Inflammatory macrophage treated with lipopolysaccharide for 1 hour (primary cell): ENCODE measurements around the gene MCRIP2.
"Not testable (repeated sequence)": the region's sequence is repeated elsewhere in the genome, so short reads cannot be mapped to it uniquely, and the experiment has no call there.

Source experiments
- DNase-seq, 2 donors: peaks; one replicate each; pipeline ENCODE4 v3.0.0-alpha.2; 2020 to 2022

Gene MCRIP2

DNA sequence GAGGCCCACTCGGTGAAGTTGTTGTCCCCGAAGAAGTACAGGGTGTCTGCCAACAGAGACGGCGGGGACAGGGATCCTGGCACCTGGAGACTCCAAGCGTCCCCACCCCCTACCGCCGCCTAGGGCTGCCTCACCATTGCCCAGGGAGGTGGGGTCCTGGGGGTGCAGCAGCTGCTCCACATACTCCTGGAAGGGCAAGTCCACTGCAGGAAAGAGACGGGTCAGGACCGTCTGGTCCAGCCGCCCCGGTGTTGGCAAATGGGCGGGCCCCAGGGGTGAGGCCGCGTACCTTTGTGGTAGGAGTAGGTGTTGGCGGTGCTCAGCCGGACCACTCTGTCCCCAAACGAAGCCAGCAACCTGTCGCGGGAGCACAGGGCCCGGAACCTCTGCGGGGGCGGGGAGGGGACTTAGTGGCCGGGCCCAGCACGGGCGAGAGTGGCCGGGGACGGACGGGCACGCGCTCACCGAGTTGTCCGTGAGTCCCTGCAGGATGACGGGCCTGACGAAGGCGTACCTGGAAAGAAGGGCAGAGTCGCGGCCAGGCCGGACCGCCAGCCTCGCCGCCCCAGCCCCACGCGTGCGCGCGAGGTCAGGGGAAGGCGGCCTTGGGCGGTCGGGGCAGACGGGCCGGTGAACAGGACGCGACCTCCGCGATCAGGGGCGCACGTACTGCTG lies 41.9 kb downstream of the MCRIP2 start:
- no peak for DNase-seq

DNA sequence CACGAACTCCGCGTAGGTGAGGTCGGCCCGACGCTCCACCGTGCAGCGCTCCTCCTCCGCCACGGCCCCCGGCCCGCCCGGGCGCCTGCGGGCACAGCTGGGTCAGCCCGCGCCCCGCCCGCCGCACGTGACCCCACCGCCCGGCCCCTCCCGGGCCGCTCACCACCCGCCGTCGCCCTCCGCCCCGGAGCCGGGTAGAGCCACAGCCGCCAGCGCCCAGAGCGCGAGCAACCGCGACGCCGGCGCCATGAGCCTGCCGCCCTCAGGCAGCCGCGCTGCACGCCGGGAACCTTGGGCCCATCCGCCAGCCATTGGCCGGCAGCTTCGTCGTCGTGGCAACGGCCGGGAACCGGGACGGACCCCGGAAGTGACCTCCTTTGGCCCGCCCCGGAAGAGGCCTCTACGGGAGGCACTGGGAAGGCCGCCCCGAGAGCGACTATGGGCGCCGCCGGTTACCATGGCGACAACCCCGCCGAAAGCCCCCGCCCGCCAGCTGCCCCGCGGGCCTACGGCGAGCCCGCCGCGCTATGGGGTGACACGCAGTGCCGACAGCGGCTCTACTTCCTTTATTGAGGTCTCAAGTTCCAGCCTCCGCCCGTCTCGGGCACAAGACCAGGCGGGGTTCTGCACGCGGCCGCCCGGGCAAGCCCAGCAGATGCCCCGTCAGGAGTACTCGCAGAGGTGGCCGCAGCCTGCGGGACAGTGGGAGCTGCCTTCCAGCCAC lies 42.6 kb downstream of the MCRIP2 start, which contains the start of gene JMJD8:
Gene JMJD8 (minus strand): TSS at position 264 of the 724 bp plus-strand sequence. CDS start 15 bp downstream, at position 249.
- peak; percentile 95 to 98 for DNase-seq

DNA sequence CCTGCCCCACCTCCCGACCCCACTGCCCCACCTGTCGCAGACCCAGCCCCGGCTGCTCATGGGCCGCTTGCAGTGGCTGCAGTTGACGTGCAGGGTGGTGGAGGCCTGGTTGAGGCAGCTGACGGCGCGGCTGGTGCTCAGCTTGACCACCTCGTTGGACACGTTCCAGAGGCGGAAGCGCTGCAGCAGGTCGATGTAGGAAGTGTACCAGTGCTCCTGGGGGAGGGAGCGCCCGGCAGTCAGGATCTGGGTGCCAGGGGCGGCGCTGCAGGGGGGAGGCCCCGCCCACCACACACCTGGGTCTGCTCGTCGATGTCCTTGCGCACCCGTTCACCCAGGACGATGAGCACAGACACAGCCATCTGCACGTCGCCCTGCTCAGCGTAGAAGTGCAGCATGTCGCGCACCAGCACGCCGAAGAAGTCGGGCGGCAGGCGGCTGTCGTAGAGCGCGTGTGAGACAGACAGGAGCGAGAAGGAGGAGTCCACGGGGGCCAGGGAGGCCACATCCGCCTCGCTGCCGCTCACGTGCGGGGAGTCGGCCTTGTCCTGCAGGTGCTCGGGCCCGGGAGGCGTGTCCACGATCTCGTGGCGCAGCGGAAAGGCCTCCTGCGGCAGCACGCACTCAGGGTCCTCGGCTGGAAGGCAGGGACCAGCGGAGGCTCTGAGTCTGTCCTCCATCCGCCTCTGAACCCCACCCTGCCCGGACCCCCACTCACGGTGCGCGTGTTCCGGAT lies 43.5 kb downstream of the MCRIP2 start:
- DNase-seq, result no peak

DNA sequence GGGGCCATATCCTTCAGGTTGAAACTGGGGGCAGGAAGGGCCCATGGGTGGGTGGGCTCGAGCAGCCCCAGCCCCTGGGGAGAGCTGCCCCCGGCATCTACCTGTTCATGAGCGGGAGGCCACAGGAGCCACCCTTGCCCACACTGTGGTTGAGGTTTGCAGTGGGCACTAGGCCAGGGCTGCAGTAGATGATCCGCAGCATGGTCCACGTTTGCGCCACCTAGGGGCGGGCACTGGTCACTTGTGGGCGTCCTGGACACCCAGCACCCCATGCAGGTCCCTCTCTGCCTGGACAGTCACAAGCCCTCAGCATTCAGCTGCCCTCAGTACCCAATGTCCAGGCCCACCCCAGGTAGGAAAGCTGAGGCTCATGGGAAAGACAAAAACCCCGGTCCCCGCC lies 44.3 kb downstream of the MCRIP2 start:
- peak in 1 of 2 donors; percentile 40 for DNase-seq

DNA sequence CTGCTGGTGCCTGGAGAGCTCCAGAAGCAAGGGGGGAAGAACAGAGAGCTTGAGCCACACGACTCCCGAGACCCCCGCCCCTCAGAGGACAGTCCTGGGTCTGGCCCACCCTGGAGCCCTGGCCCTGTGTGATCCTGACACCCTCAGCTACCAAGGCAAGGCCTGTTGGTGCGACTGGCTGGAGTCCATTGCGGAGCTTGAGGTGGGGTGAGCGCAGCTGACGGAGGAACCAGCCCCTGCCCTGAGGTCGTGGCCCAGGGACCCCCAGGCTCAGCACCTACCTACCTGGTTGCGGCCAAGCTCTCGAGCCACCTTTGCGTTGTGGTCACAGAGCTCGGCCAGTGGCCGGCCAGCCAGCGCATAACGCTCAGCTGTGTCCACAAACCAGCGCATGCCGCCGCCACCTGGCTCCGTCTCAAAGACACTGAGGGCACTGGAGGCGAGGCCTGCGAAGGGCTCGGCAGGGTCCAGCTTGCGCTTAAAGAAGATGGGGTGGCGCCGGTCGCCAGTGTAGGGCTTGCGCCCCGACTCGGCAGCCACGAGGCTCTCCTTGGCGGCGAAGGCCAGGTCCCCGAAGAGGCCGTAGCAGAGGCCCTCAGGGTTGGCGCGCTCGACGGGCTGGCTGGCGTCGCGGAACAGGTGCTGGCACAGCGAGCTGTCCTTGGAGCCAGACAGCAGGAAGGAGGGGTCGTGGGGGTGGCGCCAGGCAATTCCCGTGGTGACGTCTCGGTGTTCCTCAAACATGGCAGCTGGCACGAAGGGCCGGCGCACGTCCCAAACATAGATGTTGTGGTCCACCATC lies 45.0 kb downstream of the MCRIP2 start:
- no peak for DNase-seq

DNA sequence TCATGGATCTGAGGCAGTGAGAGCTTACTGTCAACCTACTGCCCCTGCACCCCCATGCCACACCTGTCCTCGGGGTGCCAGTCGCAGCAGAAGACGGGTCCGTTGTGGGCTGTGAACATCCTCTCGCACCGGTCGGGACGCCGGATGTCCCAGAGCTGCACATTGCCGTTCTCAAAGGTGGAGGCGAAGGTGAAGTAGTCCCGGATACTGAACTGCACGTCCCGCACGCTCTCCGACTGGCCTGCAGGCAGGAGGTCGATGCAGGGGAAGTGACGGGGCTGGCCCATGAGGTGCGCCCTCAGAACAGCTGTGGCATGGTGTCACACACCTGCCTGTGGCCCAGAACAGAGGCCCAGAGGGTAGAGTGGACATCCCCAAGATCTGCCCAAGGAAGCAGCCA lies 45.9 kb downstream of the MCRIP2 start:
- no peak for DNase-seq

DNA sequence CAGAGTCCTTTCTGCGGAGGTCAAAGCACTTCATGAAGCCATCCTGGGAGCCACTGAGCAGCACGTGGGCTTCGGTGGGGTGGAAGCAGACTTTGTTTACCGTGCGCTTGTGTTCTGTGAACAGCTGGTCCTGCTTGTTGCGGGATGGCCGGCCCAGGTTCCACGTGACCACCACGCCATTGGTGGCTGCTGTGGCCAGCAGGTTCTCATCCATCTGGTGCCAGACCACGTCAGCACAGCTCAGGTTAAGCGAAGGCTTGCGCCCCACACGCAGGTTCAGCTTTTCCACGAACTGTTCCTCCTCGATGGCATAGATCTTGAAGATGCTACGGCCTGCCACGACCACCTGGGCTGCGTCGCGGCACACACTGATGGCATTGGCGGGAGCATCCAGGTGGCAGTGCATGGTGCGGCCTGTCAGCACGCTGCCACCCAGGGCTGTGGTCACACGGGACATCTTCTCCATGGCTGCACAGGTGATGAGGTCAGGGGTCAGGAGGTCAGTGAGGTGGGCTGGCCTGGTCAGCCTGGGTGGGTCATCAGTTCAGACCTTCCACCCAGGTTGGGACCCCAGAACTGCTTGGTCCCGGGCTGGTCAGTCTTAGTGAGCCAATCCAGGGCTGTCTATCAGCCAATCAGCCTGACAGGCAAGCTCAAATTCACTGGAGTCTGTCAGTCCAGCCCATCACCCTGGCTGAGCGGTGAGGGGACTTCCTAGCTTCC lies 47.7 kb downstream of the MCRIP2 start:
- no peak for DNase-seq

DNA sequence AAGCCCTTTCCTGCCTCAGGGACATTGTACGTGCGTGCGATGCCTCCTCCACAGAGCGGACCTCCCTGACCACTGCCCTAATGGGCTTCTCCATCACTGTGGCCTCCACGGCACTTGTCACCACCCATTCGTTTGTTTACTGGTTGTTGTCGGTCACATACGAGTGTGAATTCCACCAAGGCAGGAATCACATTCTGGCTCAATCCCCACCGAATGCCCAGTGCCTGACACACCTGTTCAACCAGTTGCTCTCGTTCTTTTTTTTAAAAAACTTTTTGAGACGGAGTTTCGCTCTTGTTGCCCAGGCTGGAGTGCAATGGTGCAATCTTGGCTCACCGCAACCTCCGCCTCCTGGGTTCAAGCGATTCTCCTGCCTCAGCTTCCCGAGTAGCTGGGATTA lies 49.6 kb downstream of the MCRIP2 start:
- not testable (repeated sequence) for DNase-seq

DNA sequence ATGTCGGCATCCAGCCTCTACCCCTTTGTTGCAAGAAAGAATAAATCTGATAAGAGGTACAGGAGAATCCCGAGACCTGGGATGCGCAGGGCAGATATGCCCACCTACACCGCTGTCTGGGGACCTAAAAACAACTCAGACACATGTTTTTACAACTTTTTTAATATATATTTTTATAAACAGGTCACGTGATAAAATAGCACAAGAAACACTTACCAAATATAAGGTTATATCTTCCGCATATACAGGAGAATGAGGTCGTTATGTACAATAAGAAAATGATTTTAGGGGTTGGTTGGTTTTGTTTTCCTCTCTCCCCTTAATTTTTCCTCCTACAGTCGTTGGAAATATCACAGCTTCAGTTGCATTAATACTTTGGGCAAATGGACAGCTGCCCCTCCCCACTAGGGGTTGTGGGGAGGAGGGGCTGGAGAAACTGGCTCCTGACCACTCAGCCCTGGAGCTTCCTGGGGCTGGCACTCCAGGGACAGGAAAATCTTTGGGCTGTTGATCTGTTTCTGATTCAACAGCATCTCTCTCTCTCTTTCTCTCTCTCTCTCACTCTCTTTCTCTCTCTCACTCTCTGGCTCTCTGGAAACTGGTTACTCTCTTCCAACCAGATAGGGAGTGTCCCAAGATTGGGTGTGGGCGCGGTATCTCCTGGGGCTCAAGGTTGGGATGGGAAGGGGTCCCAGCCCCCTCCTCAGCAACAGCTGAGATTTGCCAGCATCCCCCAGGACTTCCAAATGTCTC lies 50.9 kb downstream of the MCRIP2 start:
- no peak for DNase-seq

DNA sequence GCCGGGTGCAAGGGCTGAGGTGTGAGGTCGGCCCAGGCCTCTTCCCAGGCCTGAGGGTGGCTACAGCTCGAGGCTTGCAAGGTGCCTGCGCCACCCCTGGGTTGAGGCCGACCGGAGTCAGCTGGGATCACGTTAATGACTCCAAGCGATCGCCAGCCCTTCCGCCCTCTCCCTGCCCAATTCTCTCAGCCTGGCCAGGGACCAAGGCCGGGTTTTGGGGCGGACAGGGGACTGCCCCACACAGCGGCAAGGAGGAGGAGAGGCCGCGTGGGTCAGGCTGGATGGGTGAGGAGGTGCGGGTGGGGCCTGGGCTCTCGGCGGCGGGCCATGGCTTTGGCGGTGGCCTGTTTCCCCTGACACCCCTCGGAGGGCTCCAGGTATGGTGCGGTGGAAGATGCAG lies 51.7 kb downstream of the MCRIP2 start:
- no peak for DNase-seq

DNA sequence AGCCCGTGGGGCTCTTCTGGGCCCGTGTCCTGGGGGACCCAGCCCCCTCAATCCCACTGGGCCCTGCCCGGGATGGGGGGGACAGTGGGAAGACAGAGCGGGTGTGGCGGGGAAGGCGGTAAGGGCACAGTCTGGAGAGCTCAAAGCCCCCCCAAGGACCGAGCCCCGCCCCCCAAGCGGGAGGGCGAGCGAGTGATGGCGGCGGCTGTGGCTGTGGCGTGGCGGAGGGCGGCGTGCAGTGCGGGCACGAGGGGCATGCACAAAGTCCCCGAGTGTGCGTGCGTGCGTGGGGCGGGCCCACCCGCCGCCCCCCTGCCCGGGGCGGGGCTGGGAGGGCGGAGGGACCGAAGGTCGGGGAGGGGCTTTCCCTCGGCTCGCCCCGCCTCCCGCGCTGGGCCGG lies 52.1 kb downstream of the MCRIP2 start:
- no peak for DNase-seq

DNA sequence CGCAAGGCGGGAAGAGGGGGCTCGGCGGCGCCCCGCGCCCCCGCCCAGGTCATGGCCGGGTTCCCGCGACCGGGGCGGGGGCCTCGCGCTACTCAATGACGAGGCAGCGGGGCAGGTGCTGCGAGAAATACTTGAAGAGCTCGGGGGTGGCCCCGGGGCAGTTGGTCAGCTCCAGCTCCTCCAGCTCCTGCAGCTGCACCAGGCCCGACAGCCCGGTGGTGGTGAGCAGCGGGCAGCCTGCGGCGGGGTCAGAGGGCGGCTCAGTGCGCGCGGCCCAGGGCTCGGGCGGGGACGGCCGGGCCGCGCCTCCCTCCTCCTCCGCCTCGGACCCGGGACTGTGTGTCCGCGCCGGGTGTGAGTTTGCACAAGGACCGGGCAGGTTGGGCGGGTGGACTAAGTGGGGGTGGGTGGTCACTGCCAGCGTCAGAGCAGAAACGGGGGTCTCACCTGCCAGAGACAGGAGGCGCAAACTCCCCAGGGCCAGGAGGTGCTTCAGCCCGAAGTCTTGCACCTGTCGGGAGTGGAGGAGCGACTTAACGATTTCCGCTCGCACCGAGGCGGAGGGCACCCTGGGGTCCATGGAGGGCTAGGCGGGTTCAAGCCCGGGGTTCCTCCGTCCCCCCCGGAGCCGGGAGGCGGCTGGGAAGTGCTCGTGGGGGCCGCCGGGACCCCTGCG lies 52.7 kb downstream of the MCRIP2 start:
- no peak for DNase-seq

DNA sequence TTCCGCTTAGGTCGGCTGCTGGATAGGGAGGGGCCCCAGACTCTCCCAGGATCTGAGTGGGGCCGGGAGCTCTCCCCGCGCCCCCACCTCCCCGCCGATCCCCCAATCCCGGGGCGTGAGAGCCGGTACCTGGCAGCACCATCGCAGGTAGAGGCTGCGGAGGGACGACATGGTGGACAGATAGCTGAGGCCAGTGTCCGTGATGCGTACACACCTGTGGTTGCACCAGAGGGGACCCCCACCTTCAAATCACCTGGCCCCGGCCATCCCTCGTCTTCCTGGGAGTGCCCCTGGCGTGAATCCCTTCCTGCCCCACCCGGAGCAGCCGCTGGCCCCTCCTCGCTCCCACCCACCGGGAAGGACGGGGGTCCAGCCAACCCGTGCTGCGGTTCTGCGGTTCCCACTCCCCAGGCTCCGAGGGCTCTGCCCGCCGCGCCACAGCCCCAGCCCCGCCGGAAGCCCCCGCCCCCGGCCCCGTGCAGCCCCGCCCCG lies 53.3 kb downstream of the MCRIP2 start:
- DNase-seq, result no peak

DNA sequence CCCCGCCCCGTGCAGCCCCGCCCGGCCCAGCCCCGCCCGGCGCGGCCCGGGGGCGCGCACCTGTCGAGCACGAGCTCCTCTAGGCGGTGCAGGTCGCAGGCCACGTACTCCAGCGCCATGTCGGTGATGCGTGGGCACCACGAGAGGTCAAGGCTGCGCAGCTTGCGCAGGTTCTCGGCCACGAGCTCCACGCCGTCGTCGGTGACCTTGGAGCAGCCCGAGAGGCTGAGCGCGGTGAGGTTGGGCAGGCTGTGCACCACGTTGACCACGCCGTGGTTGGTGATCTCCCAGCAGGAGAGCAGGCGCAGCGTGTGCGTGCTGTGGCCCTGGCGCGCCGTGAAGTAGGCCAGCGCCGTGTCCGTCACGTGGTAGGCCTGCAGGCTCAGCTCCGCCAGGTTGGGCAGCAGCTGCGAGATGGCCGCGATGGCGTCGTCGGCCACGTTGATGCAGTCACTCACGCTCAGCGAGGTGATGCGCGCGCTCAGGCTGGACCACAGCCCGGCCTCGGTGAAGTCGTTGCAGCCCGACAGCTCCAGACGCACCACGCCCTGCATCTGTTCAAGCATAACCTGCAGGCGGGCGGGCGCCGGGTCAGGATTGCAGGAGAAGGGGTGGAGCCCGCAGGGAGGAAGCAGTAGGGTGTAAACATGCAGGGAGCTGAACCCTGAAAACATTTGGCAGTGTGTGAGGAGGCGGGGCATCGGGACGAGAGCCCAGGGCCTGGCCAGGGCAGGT lies 53.9 kb downstream of the MCRIP2 start:
- DNase-seq, result no peak
